Smooth muscle cell (in vitro differentiated cells): ENCODE data around the gene ALDH4A1. TPM values are rescaled to one million over a fixed set of nuclear protein-coding genes. Genes with fewer than 3 reads are reported as not detected.

Source experiments
- DNase-seq: peaks from one replicate; lab custom pipeline; 2025; ENCODE audit not compliant: unreplicated experiment; lab: John Stamatoyannopoulos, UW
- H2AFZ ChIP-seq: fragments of 200-600 bp; sonication (generic); 2 replicates; pipeline ENCODE4 v1.6.0; 2016; ENCODE audit warnings: antibody characterized with exemption, low read depth, mild to moderate bottlenecking
- H3F3A ChIP-seq: fragments of 200-600 bp; sonication (generic); 2 replicates; pipeline ENCODE4 v1.6.0; 2017; ENCODE audit warnings: antibody characterized with exemption, low read depth
- H3K27ac ChIP-seq: fragments of 200-600 bp; sonication (generic); 2 replicates; pipeline ENCODE4 v1.5.1; 2016; ENCODE audit warnings: low read depth, mild to moderate bottlenecking
- H3K27me3 ChIP-seq: fragments of 200-600 bp; sonication (generic); 2 replicates; pipeline ENCODE4 v1.6.1; 2016; ENCODE audit warnings: low read depth, mild to moderate bottlenecking
- H3K36me3 ChIP-seq: fragments of 200-600 bp; sonication (generic); 2 replicates; pipeline ENCODE4 v1.5.1; 2016; ENCODE audit warnings: low read depth
- H3K4me1 ChIP-seq: fragments of 200-600 bp; sonication (generic); 2 replicates; pipeline ENCODE4 v1.5.1; 2016; ENCODE audit warnings: low read depth
- H3K4me2 ChIP-seq: fragments of 200-600 bp; sonication (generic); 2 replicates; pipeline ENCODE4 v1.6.0; 2016; ENCODE audit warnings: mild to moderate bottlenecking
- H3K4me3 ChIP-seq: fragments of 200-600 bp; sonication (generic); 2 replicates; pipeline ENCODE4 v1.5.1; 2016; ENCODE audit warnings: mild to moderate bottlenecking
- H3K79me2 ChIP-seq: fragments of 200-600 bp; sonication (generic); 2 replicates; pipeline ENCODE4 v1.6.0; 2016; ENCODE audit warnings: low read depth, mild to moderate bottlenecking
- H3K9ac ChIP-seq: fragments of 200-600 bp; sonication (generic); 2 replicates; pipeline ENCODE4 v1.6.0; 2016; ENCODE audit warnings: low read depth
- H3K9me3 ChIP-seq: fragments of 200-600 bp; sonication (generic); replicated peaks from 2 replicates; pipeline ENCODE4 v1.5.1; 2016; ENCODE audit warnings: low read depth
- H4K20me1 ChIP-seq: fragments of 200-600 bp; sonication (generic); 2 replicates; pipeline ENCODE4 v1.6.0; 2016; ENCODE audit warnings: low read depth
- CTCF ChIP-seq: fragments of 200-600 bp; sonication (generic); IDR thresholded peaks from 2 replicates; pipeline ENCODE4 v1.5.1; 2017; ENCODE audit warnings: borderline replicate concordance, mild to moderate bottlenecking, antibody characterized with exemption; ENCODE audit not compliant: insufficient read depth, poor library complexity, severe bottlenecking
- WGBS: methylation state at CpG from one replicate; pipeline ENCODE4 v1.1.7; 2016; ENCODE audit warnings: low lambda C conversion rate; 5-methylcytosine and 5-hydroxymethylcytosine counted together
- polyA plus RNA-seq: library from polyadenylated mRNA; unstranded; fragments of >200 nt; fragmentation: Nextera tagmentation; extraction: Ambion mirVana; gene quantifications from 2 replicates; pipeline ENCODE4 v1.2.1, GENCODE V29; 2016
- total RNA-seq: library from RNA; depleted of rRNA; stranded (reverse); fragments of >200 nt; gene quantifications from 2 replicates; pipeline ENCODE4 v1.2.3, GENCODE V29; 2014

Gene ALDH4A1
- total and polyA plus RNA-seq, 2 experiments from 2014 or later, result 4.8 to 7.2 TPM

GRCh38 chr1:18901952-18902522 lies 318 bp downstream of the ALDH4A1 start:
- WGBS, result under 1% methylated on average over 28 of the region's 44 CpGs
- peak overlapping the region; percentile 73 for H2AFZ ChIP-seq
- peak overlapping the region; percentile 94 for H3K4me2 ChIP-seq
- H3K27me3 ChIP-seq, result no peaks in the 10 kb centered on the region
- no peak for TF ChIP-seq CTCF
- no peaks in the 10 kb centered on the region for H3K36me3 ChIP-seq
- H3K4me3 ChIP-seq, result peak overlapping the region; percentile 85
- H3F3A ChIP-seq, result peaks cover 7% of the 10 kb centered on the region
- peaks cover 10% of the 10 kb centered on the region for H4K20me1 ChIP-seq
- H3K9me3 ChIP-seq, result no peaks in the 10 kb centered on the region
- H3K4me1 ChIP-seq, result peaks cover 7% of the 10 kb centered on the region
- peak overlapping the region; percentile 95 for H3K9ac ChIP-seq
- H3K27ac ChIP-seq, result peak overlapping the region; percentile 90
- H3K79me2 ChIP-seq, result no peaks in the 10 kb centered on the region
- no peak for DNase-seq

GRCh38 chr1:18901147-18901951 lies 1.0 kb downstream of the ALDH4A1 start:
- no peak for DNase-seq
- 63% methylated on average over 9 of the region's 9 CpGs for WGBS
- Histone ChIP-seq H3K9ac (no peak overlapping the region), H3K36me3 (no peaks in the 10 kb centered on the region), H3K9me3 (no peaks in the 10 kb centered on the region), H3K4me3 (peak overlapping the region; percentile 85), H3K4me2 (peak overlapping the region; percentile 94), H3F3A (peaks cover 7% of the 10 kb centered on the region), H4K20me1 (peaks cover 5% of the 10 kb centered on the region), H3K27ac (no peak overlapping the region), H3K79me2 (no peaks in the 10 kb centered on the region), H3K4me1 (peaks cover 7% of the 10 kb centered on the region), H3K27me3 (no peaks in the 10 kb centered on the region), H2AFZ (no peak overlapping the region)
- no peak for TF ChIP-seq CTCF

GRCh38 chr1:18900303-18900841 lies 2.0 kb downstream of the ALDH4A1 start:
- 92% methylated on average over 10 of the region's 10 CpGs for WGBS

More at GRCh38 chr1:18900303-18900841, 2.0 kb downstream of the ALDH4A1 start:
- Histone ChIP-seq H3K27ac (no peak overlapping the region), H3F3A (peaks cover 7% of the 10 kb centered on the region), H3K36me3 (no peaks in the 10 kb centered on the region), H2AFZ (no peak overlapping the region), H3K9me3 (no peaks in the 10 kb centered on the region), H3K4me1 (peaks cover 7% of the 10 kb centered on the region), H3K4me2 (no peak overlapping the region), H3K79me2 (no peaks in the 10 kb centered on the region), H3K9ac (no peak overlapping the region), H4K20me1 (no peaks in the 10 kb centered on the region), H3K27me3 (no peaks in the 10 kb centered on the region), H3K4me3 (no peak overlapping the region)
- no peak for DNase-seq
- no peak for TF ChIP-seq CTCF
